Middle frontal gyrus (tissue), 1 donor: ENCODE results near the gene ADGRV1.

Experiments
- DNase-seq: peaks from one replicate; pipeline ENCODE4 v3.0.0-alpha.2; 2015; ENCODE audit warnings: low spot score; ENCODE audit errors: extremely low spot score

The ADGRV1 gene

GRCh38 chr5:91160714-91161285 is 602.2 kb downstream of the ADGRV1 start:
- DNase-seq = no peak

- no peak for DNase-seq
These were observed 604.2 kb downstream of the ADGRV1 start for GRCh38 chr5:91162534-91163381.

- no peak for DNase-seq
These were observed 605.8 kb downstream of the ADGRV1 start for GRCh38 chr5:91164424-91164823.

- no peak for DNase-seq
These were observed 607.6 kb downstream of the ADGRV1 start for GRCh38 chr5:91166059-91166807.

GRCh38 chr5:91168859-91169258 is 610.3 kb downstream of the ADGRV1 start:
- DNase-seq = no peak

GRCh38 chr5:91170266-91170665 is 611.7 kb downstream of the ADGRV1 start:
- DNase-seq = no peak

- no peak for DNase-seq
These were observed 612.7 kb downstream of the ADGRV1 start for GRCh38 chr5:91171322-91171721.

GRCh38 chr5:91174396-91174795 is 615.8 kb downstream of the ADGRV1 start:
- DNase-seq = no peak

- DNase-seq = no peak
These were observed 617.1 kb downstream of the ADGRV1 start for GRCh38 chr5:91175708-91176107.

- DNase-seq = no peak
These were observed 617.9 kb downstream of the ADGRV1 start for GRCh38 chr5:91176288-91177016.

- no peak for DNase-seq
These were observed 618.5 kb downstream of the ADGRV1 start for GRCh38 chr5:91177085-91177484.

GRCh38 chr5:91177639-91178038 is 619.0 kb downstream of the ADGRV1 start:
- no peak for DNase-seq

GRCh38 chr5:91178461-91178860 is 619.9 kb downstream of the ADGRV1 start:
- no peak for DNase-seq

- DNase-seq = no peak
These were observed 620.4 kb downstream of the ADGRV1 start for GRCh38 chr5:91179018-91179417.

GRCh38 chr5:91180506-91180905 is 621.9 kb downstream of the ADGRV1 start:
- DNase-seq = no peak

GRCh38 chr5:91182763-91183162 is 624.2 kb downstream of the ADGRV1 start:
- no peak for DNase-seq

GRCh38 chr5:91183743-91184142 is 625.1 kb downstream of the ADGRV1 start:
- no peak for DNase-seq

- DNase-seq = no peak
These were observed 627.5 kb downstream of the ADGRV1 start for GRCh38 chr5:91186101-91186500.

GRCh38 chr5:91187032-91187431 is 628.4 kb downstream of the ADGRV1 start:
- DNase-seq = no peak

- DNase-seq = no peak
These were observed 630.2 kb downstream of the ADGRV1 start for GRCh38 chr5:91188755-91189154.

GRCh38 chr5:91189480-91190313 is 631.1 kb downstream of the ADGRV1 start:
- no peak for DNase-seq
